K562 (cell line): Measurements from ENCODE around the gene CCDC32. TPM values are rescaled to one million over a fixed set of nuclear protein-coding genes. Genes with fewer than 3 reads are reported as not detected.

ENCODE experiments used
- ATAC-seq: fragments of 200-7000 bp; cut with Tn5 transposase; 3 replicates; pipeline ENCODE4 v1.9.1; 2020; ENCODE audit warnings: moderate library complexity
- BruUV-seq: library from RNA; stranded (reverse); fragments of 400-500 nt; replicated peaks from 2 replicates; lab custom pipeline; 2021; lab: Mats Ljungman, UMichigan
- CTCF ChIA-PET: fragments of 300-600 bp; formaldehyde crosslinking; extraction: SDS; loops from one replicate; lab custom pipeline; 2021; ENCODE audit warnings: low intra/inter-chr PET ratio; lab: Yijun Ruan, JAX
- POLR2A ChIA-PET: fragments of 300-600, 350-650 bp; sonication (Branson Sonifier 250); formaldehyde crosslinking; extraction: SDS; loops from one replicate; lab custom pipeline; 2021; ENCODE audit warnings: antibody characterized with exemption, inconsistent platforms; lab: Yijun Ruan, JAX
- DNase-seq, 4 experiments: peaks; one replicate each; pipeline versions ENCODE4 v3.0.0 to v3.0.0-alpha.2; 2011 to 2018; ENCODE audit warnings: low spot score in 3 of 4, mixed read lengths in 3 of 4; ENCODE audit errors: extremely low read depth in 1 of 4
- FAIRE-seq: peaks from 2 replicates; lab custom pipeline; 2011; peaks lifted over from hg19 to GRCh38; lab: Jason Lieb, UNC
- H2AFZ ChIP-seq: 2 replicates; pipeline ENCODE4 v1.6.0; 2011; ENCODE audit warnings: low read depth, low read length, control low read depth, inconsistent platforms
- H3K27ac ChIP-seq: fragments of 200-600 bp; 3 replicates; pipeline ENCODE4 v1.8.0; 2011; ENCODE audit warnings: low read depth, mild to moderate bottlenecking, control low read depth, inconsistent platforms, low read length, moderate library complexity, mixed read lengths; ENCODE audit errors: extremely low read depth
- H3K27me3 ChIP-seq, 2 experiments: fragments of 300-600 bp in 1 of 2; 2 replicates in 1 of 2; 3 replicates in 1 of 2; pipeline versions ENCODE4 v1.6.0 to v1.8.0; 2011; ENCODE audit warnings: inconsistent platforms in 2 of 2, low read length in 2 of 2, mild to moderate bottlenecking in 1 of 2, mixed read lengths in 1 of 2, moderate library complexity in 1 of 2; ENCODE audit not compliant: control insufficient read depth in 2 of 2, insufficient read depth in 2 of 2
- H3K36me3 ChIP-seq: fragments of 300-600 bp; 3 replicates; pipeline ENCODE4 v1.8.0; 2011; ENCODE audit warnings: mild to moderate bottlenecking, low read length, inconsistent platforms; ENCODE audit not compliant: control insufficient read depth, insufficient read depth
- H3K4me1 ChIP-seq, 2 experiments: fragments of 200-600 bp in 1 of 2; replicated peaks in 1 of 2; 2 replicates in 1 of 2; 3 replicates in 1 of 2; pipeline versions ENCODE4 v1.5.1 to v1.8.0; 2011; ENCODE audit warnings: inconsistent platforms in 2 of 2, low read length in 2 of 2, mild to moderate bottlenecking in 1 of 2, mixed read lengths in 1 of 2, moderate library complexity in 1 of 2; ENCODE audit not compliant: control insufficient read depth in 2 of 2, insufficient read depth in 2 of 2
- H3K4me2 ChIP-seq: 2 replicates; pipeline ENCODE4 v1.6.1; 2011; ENCODE audit warnings: low read length, control low read depth, inconsistent platforms, mixed read lengths; ENCODE audit not compliant: insufficient read depth
- H3K4me3 ChIP-seq: fragments of 200-600 bp; sonication (generic), shearing (Covaris generic); 2 replicates; pipeline ENCODE4 v1.5.1; 2016; ENCODE audit warnings: control low read depth, inconsistent platforms
- H3K79me2 ChIP-seq: fragments of 200-600 bp; 3 replicates; pipeline ENCODE4 v1.8.0; 2011; ENCODE audit warnings: low read length, inconsistent platforms; ENCODE audit not compliant: control insufficient read depth, insufficient read depth
- H3K9ac ChIP-seq, 2 experiments: 2 replicates each; pipeline versions ENCODE4 v1.6.0 to v1.6.1; 2011; ENCODE audit warnings: low read depth in 2 of 2, low read length in 2 of 2, control low read depth in 1 of 2, inconsistent platforms in 1 of 2, mild to moderate bottlenecking in 1 of 2, mixed read lengths in 1 of 2; ENCODE audit not compliant: insufficient read depth in 1 of 2
- H3K9me1 ChIP-seq: one replicate; pipeline ENCODE4 v1.6.0; 2011; ENCODE audit warnings: inconsistent platforms, mild to moderate bottlenecking, low read length, moderate library complexity; ENCODE audit not compliant: control insufficient read depth, insufficient read depth
- H3K9me3 ChIP-seq: replicated peaks from 2 replicates; pipeline ENCODE4 v1.5.1; 2011; ENCODE audit warnings: low read depth, low read length, inconsistent platforms; ENCODE audit not compliant: control insufficient read depth, insufficient read depth
- H4K20me1 ChIP-seq: replicated peaks from 2 replicates; pipeline ENCODE4 v1.6.1; 2011; ENCODE audit warnings: low read length, inconsistent platforms, mixed read lengths; ENCODE audit not compliant: control insufficient read depth, insufficient read depth
- ATF3 ChIP-seq, 2 experiments: fragments of 450-650 bp in 1 of 2; sonication (generic) in 1 of 2; formaldehyde crosslinking in 1 of 2; IDR thresholded peaks in 1 of 2; conservative IDR thresholded peaks in 1 of 2; 2 replicates each; pipeline versions ENCODE4 v1.6.1 to v1.8.1; 2016 to 2023; ENCODE audit warnings: mild to moderate bottlenecking in 2 of 2, moderate library complexity in 2 of 2, inconsistent platforms in 1 of 2, missing genetic modification reagents in 1 of 2
- CEBPG ChIP-seq, 3 experiments: fragments of 200-800 bp in 1 of 3; sonication (Bioruptor generic) in 1 of 3; sonication (generic) in 1 of 3; formaldehyde crosslinking in 1 of 3; IDR thresholded peaks in 2 of 3; conservative IDR thresholded peaks in 1 of 3; 2 replicates each; pipeline versions ENCODE4 v1.6.1 to v1.8.0; 2016 to 2022; ENCODE audit warnings: missing compliant biosample characterization in 2 of 3, missing genetic modification characterization in 2 of 3, mild to moderate bottlenecking in 1 of 3, missing genetic modification reagents in 1 of 3
- CTBP1 ChIP-seq: fragments of 450-650 bp; IDR thresholded peaks from 2 replicates; pipeline ENCODE4 v1.6.1; 2016; ENCODE audit warnings: borderline replicate concordance
- ESRRA ChIP-seq: fragments of 450-650 bp; IDR thresholded peaks from 2 replicates; pipeline ENCODE4 v1.6.1; 2014; ENCODE audit warnings: low read depth, mild to moderate bottlenecking, moderate library complexity, borderline replicate concordance
- RCOR1 ChIP-seq, 2 experiments: IDR thresholded peaks; 2 replicates each; pipeline ENCODE4 v1.6.1; 2012; ENCODE audit warnings: low read depth in 2 of 2, low read length in 2 of 2, borderline replicate concordance in 1 of 2, improper control_type of control experiment in 1 of 2
- ZNF696 ChIP-seq: fragments of 250-450 bp; sonication (Bioruptor Pico); conservative IDR thresholded peaks from 2 replicates; pipeline ENCODE4 v1.4.0; 2020; ENCODE audit warnings: mild to moderate bottlenecking, moderate library complexity
- WGBS: fragments of 100-300 bp; shearing (Covaris generic); methylation state at CpG from one replicate; pipeline ENCODE4 v1.1.6; 2016; ENCODE audit warnings: low coverage, mixed read lengths; ENCODE audit not compliant: insufficient coverage; ENCODE audit errors: missing lambda C conversion rate; 5-methylcytosine and 5-hydroxymethylcytosine counted together
- in situ Hi-C: fragments of 300-500 bp; cut with MboI; formaldehyde crosslinking; loops from 4 replicates; pipeline ENCODE4 v1.15.0; 2018; ENCODE audit warnings: inconsistent platforms, mixed read lengths
- intact Hi-C: fragments of 100-400 bp; cut with micrococcal nuclease; formaldehyde crosslinking; loops from 2 replicates; pipeline ENCODE4 v1.14.2; 2022
- polyA plus RNA-seq, 8 experiments: library from polyadenylated mRNA; depleted of rRNA in 4 of 8; stranded (reverse) in 5 of 8; unstranded in 3 of 8; fragments of >200 nt; fragmentation: Nextera tagmentation in 2 of 8; fragmentation: Illumina TruSeq in 1 of 8; extraction: Ambion mirVana in 2 of 8; extraction: Trizol in 1 of 8; gene quantifications; 2 replicates each; pipeline versions ENCODE4 v1.2.1 to v1.2.3, GENCODE V29; 2011 to 2014; ENCODE audit warnings: inconsistent platforms in 1 of 8, missing spikeins in 1 of 8
- total RNA-seq, 7 experiments: library from RNA; depleted of rRNA in 6 of 7; stranded (reverse); fragments of >200 nt in 6 of 7; fragmentation: Illumina TruSeq in 2 of 7; extraction: Trizol in 2 of 7; gene quantifications; 2 replicates each; pipeline versions ENCODE4 v1.2.1 to v1.2.3, GENCODE V29; 2011 to 2021; ENCODE audit warnings: low replicate concordance in 1 of 7

CCDC32 gene
- total and polyA plus RNA-seq, 9 of the 15 experiments (the other 6 are each of a cell fraction or from before 2014, with no cell fraction given) = 22.2 to 94.8 (median 37.1) TPM

- POLR2A ChIA-PET = interaction anchor here (1.0 to 1.1 kb wide), 2 partner anchors 10 to 22 kb away, joined by 3 to 5 read pairs; partner anchors contain the start of gene RPUSD2
- in situ Hi-C loops = no loop called here
- Histone ChIP-seq H3K4me3 (no peak overlapping the region), H3K36me3 (no peaks in the 10 kb centered on the region), H3K27ac (no peak overlapping the region), H3K79me2 (peaks cover 24% of the 10 kb centered on the region), H3K4me1 (peaks cover 13 to 15% of the 10 kb centered on the region in 2 experiments; a peak in 4 of 5 replicates), H2AFZ (peak overlapping the region; percentile 73), H3K9ac (no peak overlapping the region), H3K27me3 (no peaks in the 10 kb centered on the region), H3K4me2 (peak overlapping the region; percentile 32; the same call in 1 of the 2 replicates), H3K9me3 (no peaks in the 10 kb centered on the region), H3K9me1 (no peaks in the 10 kb centered on the region), H4K20me1 (no peaks in the 10 kb centered on the region)
- CTCF ChIA-PET = no interaction called here
- intact Hi-C loops = loop anchor here (5.0 to 10.0 kb wide), 3 partner anchors 101 to 303 kb away; partner anchors contain the start of genes C15orf62, GCHFR and VPS18
- 26% methylated on average over 8 of the region's 8 CpGs for WGBS
- DNase-seq (peak; percentile 24 to 51 (median 28)), ATAC-seq (no peak), FAIRE-seq (no peak)
- BruUV-seq = no TSS peak
- no peak for TF ChIP-seq ZNF696 (CRISPR knock-in tag)
- TF ChIP-seq CEBPG (CRISPR knock-in tag; IDR thresholded peaks at IDR 0.05) = 0 out of 2 replicates have a peak, but pooled peaks have one; percentile 7
- no peak for TF ChIP-seq CEBPG (tag; conservative IDR thresholded peaks at IDR 0.05 in 1 of 2, IDR thresholded peaks at IDR 0.05 in 1 of 2)
- peak; percentile 56; the same call in 1 of the 2 replicates for TF ChIP-seq CTBP1
- no peak for TF ChIP-seq ATF3 (IDR thresholded peaks at IDR 0.05)
- TF ChIP-seq ATF3 (CRISPR knock-in tag; conservative IDR thresholded peaks at IDR 0.05) = no peak
- peak in 1 of 2 experiments; percentile 58; a peak in 1 of 4 replicates for TF ChIP-seq RCOR1 (IDR thresholded peaks at IDR 0.05; ENCODE audit: borderline replicate concordance in 1 of 2, low read depth in 2 of 2, low read length in 2 of 2)
- peak; percentile 76 for TF ChIP-seq ESRRA
Measured at GRCh38 chr15:40591389-40591788, 26.5 kb upstream of the CCDC32 start.
